Testis (tissue), 3 donors: ENCODE measurements around the gene ORC5. TPM values are rescaled to one million over a fixed set of nuclear protein-coding genes. Genes with fewer than 3 reads are reported as not detected.

Experiments
- DNase-seq: peaks from one replicate; pipeline ENCODE4 v3.0.0-alpha.2; 2019
- H3K27ac ChIP-seq, 2 donors: fragments of 200-600 bp; sonication (generic); one replicate each; pipeline ENCODE4 v1.5.1; 2019
- H3K27me3 ChIP-seq: fragments of 200-600 bp; sonication (generic); one replicate; pipeline ENCODE4 v1.5.1; 2019
- H3K36me3 ChIP-seq: fragments of 200-600 bp; sonication (generic); one replicate; pipeline ENCODE4 v1.5.1; 2017; ENCODE audit warnings: low read depth; ENCODE audit errors: missing control alignments
- H3K4me1 ChIP-seq: fragments of 200-600 bp; sonication (generic); one replicate; pipeline ENCODE4 v1.5.1; 2019
- H3K4me3 ChIP-seq, 2 donors: fragments of 200-600 bp; sonication (generic); one replicate each; pipeline ENCODE4 v1.5.1; 2017 to 2019
- H3K9me3 ChIP-seq: fragments of 200-600 bp; sonication (generic); one replicate; pipeline ENCODE4 v1.5.1; 2017
- CTCF ChIP-seq, 3 experiments: fragments of 450-650 bp in 2 of 3; fragments of 200-600 bp in 1 of 3; sonication (generic) in 1 of 3; IDR thresholded peaks; one replicate each; pipeline ENCODE4 v1.5.1; 2016 to 2019; ENCODE audit warnings: antibody characterized with exemption in 3 of 3, mild to moderate bottlenecking in 2 of 3, moderate library complexity in 1 of 3
- POLR2A ChIP-seq: fragments of 450-650 bp; IDR thresholded peaks from one replicate; pipeline ENCODE4 v1.6.1; 2017; ENCODE audit warnings: antibody characterized with exemption, mild to moderate bottlenecking, moderate library complexity
- WGBS, 2 donors: methylation state at CpG; one replicate each; pipeline ENCODE4 v1.1.5; 2018; 5-methylcytosine and 5-hydroxymethylcytosine counted together
- intact Hi-C: fragments of 100-400 bp; cut with DNase I; formaldehyde crosslinking; loops from one replicate; pipeline ENCODE4 v1.15.1; 2023; ENCODE audit warnings: low total_unique reads
- polyA plus RNA-seq: library from polyadenylated mRNA; stranded (reverse); fragments of 350-450 nt; fragmentation: Illumina TruSeq; extraction: RNeasy Lipid Tissue Mini Kit (QIAGEN cat#74804); gene quantifications from one replicate; pipeline ENCODE4 v1.2.3, GENCODE V29; 2014; ENCODE audit warnings: low read depth, low replicate concordance; ENCODE audit not compliant: insufficient read depth
- total RNA-seq, 2 donors: library from RNA; depleted of rRNA; stranded (reverse); fragments of >200 nt; gene quantifications; one replicate each; pipeline ENCODE4 v1.2.3, GENCODE V29; 2016

ORC5 gene
- total and polyA plus RNA-seq, 3 donors from 2014 or later, result 36.5 to 107 (median 36.9) TPM

GRCh38 chr7:104162081-104162480 is 45.7 kb downstream of the ORC5 start:
- Histone ChIP-seq H3K27ac (no peak overlapping the region), H3K9me3 (no peaks in the 10 kb centered on the region), H3K36me3 (no peaks in the 10 kb centered on the region), H3K4me3 (no peak overlapping the region), H3K4me1 (no peaks in the 10 kb centered on the region), H3K27me3 (no peaks in the 10 kb centered on the region)
- TF ChIP-seq CTCF (IDR thresholded peaks at IDR 0.05), result no peak
- no peak for TF ChIP-seq POLR2A
- DNase-seq, result no peak
- intact Hi-C loops, result no loop called here
- 58 to 71% methylated on average over 6 of the region's 6 CpGs for WGBS, 2 donors

GRCh38 chr7:104161244-104161643 is 46.6 kb downstream of the ORC5 start:
- no peak for TF ChIP-seq CTCF (IDR thresholded peaks at IDR 0.05)
- no peak for TF ChIP-seq POLR2A
- H3K27me3 ChIP-seq, result no peaks in the 10 kb centered on the region
- intact Hi-C loops, result no loop called here
- DNase-seq, result no peak
- no peaks in the 10 kb centered on the region for H3K9me3 ChIP-seq
- H3K36me3 ChIP-seq, result no peaks in the 10 kb centered on the region
- no peak overlapping the region for H3K4me3 ChIP-seq
- H3K4me1 ChIP-seq, result no peaks in the 10 kb centered on the region
- WGBS, 2 donors, result 87 to 90% methylated on average over 3 of the region's 3 CpGs
- H3K27ac ChIP-seq, result no peak overlapping the region

- no peak for DNase-seq
- H3K4me1 ChIP-seq, result no peaks in the 10 kb centered on the region
- H3K27me3 ChIP-seq, result no peaks in the 10 kb centered on the region
- no peak overlapping the region for H3K4me3 ChIP-seq
- H3K9me3 ChIP-seq, result no peaks in the 10 kb centered on the region
- H3K36me3 ChIP-seq, result no peaks in the 10 kb centered on the region
- intact Hi-C loops, result no loop called here
- H3K27ac ChIP-seq, result no peak overlapping the region
- TF ChIP-seq POLR2A, result no peak
- peak in 1 of 3 experiments; percentile 46 for TF ChIP-seq CTCF (IDR thresholded peaks at IDR 0.05)
These were observed 47.4 kb downstream of the ORC5 start for GRCh38 chr7:104160375-104160774.

DNA sequence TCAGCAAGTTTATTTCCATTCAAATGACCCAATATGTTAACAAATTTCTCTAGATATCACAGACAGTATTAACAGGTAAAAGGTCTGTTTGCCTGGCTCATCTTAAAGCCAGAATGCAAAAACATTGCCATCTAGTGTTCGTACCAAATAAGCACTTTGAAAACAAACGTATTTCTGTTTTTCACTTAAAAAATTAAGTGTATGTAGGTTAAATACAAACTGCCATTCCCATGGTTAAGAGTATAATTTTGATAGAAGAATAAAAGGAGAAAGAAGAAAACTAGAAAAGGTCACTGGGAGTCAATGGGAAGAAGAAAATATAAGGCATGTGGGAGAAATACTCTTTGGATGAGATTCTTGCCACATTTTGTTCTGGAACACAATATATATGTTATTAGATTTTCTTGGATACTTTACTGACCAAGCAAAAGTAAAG is 51.0 kb downstream of the ORC5 start:
- H3K27ac ChIP-seq, result no peak overlapping the region
- whole genome bisulfite sequencing, 2 donors, result 37 to 48% methylated on average over 2 of the region's 2 CpGs
- no peak overlapping the region for H3K4me3 ChIP-seq
- no peak for DNase-seq
- H3K9me3 ChIP-seq, result no peaks in the 10 kb centered on the region
- H3K27me3 ChIP-seq, result no peaks in the 10 kb centered on the region
- H3K4me1 ChIP-seq, result no peaks in the 10 kb centered on the region
- intact Hi-C loops, result no loop called here
- no peaks in the 10 kb centered on the region for H3K36me3 ChIP-seq
- TF ChIP-seq POLR2A (no peak), CTCF (IDR thresholded peaks at IDR 0.05) (peak in 2 of 3 experiments; percentile 13 to 54)

GRCh38 chr7:104153287-104153686 is 54.5 kb downstream of the ORC5 start:
- no peak overlapping the region for H3K27ac ChIP-seq
- H3K4me1 ChIP-seq, result no peaks in the 10 kb centered on the region
- intact Hi-C loops, result no loop called here
- WGBS, 2 donors, result 69 to 70% methylated on average over 4 of the region's 4 CpGs
- no peak for DNase-seq
- no peaks in the 10 kb centered on the region for H3K36me3 ChIP-seq
- no peaks in the 10 kb centered on the region for H3K9me3 ChIP-seq
- no peaks in the 10 kb centered on the region for H3K27me3 ChIP-seq
- no peak overlapping the region for H3K4me3 ChIP-seq
- TF ChIP-seq CTCF (IDR thresholded peaks at IDR 0.05), result no peak
- no peak for TF ChIP-seq POLR2A
